T-helper 1 cell treated with Interleukin-12 subunit alpha and Interleukin-12 subunit beta and Interleukin-4 antibody, amounts not matched to agents 30 μg/mL and 1 μg/mL, for 36 hours (primary cell): ENCODE results near the gene SLC25A10.
A peak's percentile ranks its signal among the peaks of the same experiment; 100 is the strongest.

ENCODE experiments used
- H3K27ac Mint-ChIP-seq: one replicate; pipeline ENCODE4 v1.8.0; 2021; ENCODE audit warnings: mild to moderate bottlenecking, mixed read lengths
- H3K27me3 Mint-ChIP-seq: one replicate; pipeline ENCODE4 v1.8.0; 2021; ENCODE audit warnings: low read depth, mixed read lengths
- H3K36me3 Mint-ChIP-seq: one replicate; pipeline ENCODE4 v1.8.0; 2021; ENCODE audit warnings: low read depth, mixed read lengths
- H3K4me1 Mint-ChIP-seq: one replicate; pipeline ENCODE4 v1.8.0; 2021; ENCODE audit warnings: low read depth, mixed read lengths
- H3K4me3 Mint-ChIP-seq: one replicate; pipeline ENCODE4 v1.8.0; 2021; ENCODE audit warnings: mild to moderate bottlenecking, moderate library complexity, mixed read lengths
- H3K9me3 Mint-ChIP-seq: one replicate; pipeline ENCODE4 v1.8.0; 2021; ENCODE audit warnings: mixed read lengths

SLC25A10 gene

DNA sequence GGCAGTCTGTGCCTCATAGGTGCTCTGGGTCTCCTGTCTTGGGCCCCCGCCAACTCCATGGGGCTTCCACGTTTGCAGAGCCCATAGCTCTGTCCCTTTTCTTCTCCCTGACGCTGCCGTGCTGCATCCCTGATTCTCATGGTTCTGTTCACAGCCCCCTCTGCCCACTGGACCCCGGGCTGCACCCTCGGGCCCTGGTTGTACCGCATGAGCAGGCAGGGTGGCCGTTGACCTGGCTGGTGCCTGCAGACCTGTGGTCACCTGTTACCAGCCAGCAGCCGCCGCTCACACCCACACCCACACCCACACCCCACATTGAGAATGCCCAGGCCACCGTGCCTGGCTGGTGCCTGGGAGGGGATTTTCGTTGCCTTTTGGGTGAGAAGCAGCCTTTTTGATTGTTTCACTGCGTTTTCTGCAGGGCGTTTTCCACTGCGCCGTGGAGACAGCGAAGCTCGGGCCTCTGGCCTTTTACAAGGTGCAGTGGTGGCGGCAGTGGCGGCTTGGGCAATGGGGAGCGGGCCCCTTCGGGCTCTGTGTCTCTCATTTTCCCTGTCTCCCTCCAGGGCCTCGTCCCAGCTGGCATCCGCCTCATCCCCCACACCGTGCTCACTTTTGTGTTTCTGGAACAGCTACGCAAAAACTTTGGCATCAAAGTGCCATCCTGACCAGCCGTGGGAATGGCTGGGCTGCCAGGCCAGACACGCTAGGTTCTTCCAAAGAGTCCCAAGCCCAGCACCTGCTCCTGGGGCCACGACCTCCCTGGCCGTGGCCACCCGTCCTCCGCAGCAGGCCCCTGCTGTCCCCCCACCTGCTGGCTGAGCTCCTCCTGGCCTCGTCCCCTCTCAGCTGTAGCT lies 7.6 kb downstream of the SLC25A10 start:
- H3K4me1 Mint-ChIP-seq: peaks cover 4% of the 10 kb centered on the region
- H3K36me3 Mint-ChIP-seq: no peaks in the 10 kb centered on the region
- no peak overlapping the region for H3K4me3 Mint-ChIP-seq
- H3K27me3 Mint-ChIP-seq: peaks cover 7% of the 10 kb centered on the region
- no peak overlapping the region for H3K27ac Mint-ChIP-seq
- no peaks in the 10 kb centered on the region for H3K9me3 Mint-ChIP-seq

DNA sequence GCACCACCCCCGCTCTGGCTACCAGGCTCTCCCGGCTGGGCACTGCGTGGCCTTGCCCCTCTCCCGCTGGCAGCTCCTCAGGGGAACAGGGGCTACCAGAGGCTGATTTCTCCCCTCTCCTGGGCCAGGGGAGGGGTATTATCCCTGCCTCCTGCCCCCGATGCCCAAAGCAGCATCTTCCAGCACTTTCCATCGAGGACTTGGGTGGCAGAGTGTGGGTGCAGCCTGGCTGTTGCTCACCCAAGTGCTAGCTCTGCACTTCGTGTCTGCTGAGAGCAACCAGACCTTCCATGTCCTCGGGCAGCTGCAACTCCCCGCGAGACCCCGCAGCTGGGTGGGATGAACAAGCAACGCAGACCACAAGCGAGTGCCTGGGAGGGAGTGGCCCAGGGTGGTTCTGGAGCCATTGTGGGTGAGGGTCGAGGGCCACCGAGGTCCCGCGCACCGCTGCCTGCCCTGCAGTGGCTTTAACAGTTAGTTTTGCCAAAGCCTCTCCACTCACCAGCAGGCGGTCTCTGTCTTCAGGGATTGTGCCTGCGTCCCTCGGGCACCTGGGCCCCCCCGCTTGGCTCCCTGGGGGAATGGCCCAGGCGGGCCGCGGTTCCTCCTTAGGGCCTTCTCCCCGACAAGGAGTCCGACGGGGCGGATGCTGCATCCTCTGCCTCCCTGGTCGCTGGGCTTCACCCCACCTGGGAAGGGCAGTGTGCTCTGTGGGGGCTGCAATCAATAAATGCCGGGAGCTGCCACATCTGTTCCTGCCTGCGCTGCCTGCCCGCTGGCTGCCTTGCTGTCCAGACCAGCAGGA lies 8.4 kb downstream of the SLC25A10 start:
- no peak overlapping the region for H3K27ac Mint-ChIP-seq
- H3K4me3 Mint-ChIP-seq: no peak overlapping the region
- H3K27me3 Mint-ChIP-seq: peaks cover 7% of the 10 kb centered on the region
- peaks cover 4% of the 10 kb centered on the region for H3K4me1 Mint-ChIP-seq
- H3K36me3 Mint-ChIP-seq: no peaks in the 10 kb centered on the region
- no peaks in the 10 kb centered on the region for H3K9me3 Mint-ChIP-seq

DNA sequence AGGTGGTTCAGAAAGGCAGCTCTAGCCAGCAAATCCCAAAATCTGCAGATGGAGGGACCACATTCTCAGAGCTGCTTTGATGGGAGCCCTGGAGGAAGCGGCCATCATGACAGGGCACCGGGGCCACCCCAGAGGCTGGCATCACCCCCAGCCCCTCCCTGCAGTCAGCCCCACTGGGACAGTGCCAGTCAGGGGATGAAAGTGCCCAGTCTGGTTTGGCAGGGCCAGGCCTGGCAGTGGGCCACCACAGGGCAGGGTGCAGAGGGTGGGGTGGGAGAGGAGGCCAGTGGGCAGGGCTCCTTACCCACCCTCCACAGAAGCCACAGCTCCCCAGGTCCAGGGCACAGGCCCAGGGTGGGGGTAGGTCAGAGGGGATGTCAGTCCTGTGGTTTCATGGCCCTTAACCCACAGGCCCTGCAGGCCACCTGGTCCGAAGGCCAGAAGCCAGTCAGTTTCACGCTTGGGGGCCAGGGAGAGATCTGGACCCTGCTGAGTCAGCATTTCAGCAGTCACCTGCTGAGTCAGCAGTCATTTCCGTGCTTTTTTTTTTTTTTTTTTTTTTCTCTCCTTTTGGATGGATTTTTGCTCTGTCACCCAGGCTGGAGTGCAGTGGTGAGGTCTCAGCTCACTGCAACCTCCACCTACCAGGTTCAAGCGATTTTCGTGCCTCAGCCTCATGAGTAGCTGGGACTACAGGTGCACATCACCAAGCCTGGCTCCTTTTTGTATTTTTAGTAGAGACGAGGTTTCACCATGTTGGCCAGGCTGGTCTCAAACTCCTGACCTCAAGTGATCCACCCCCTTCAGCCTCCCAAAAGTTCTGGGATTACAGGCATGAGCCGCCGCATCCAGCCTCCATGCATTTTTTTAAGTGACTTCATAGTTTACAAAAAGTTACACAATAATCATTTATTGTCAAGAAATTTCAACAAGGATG lies 10.4 kb downstream of the SLC25A10 start:
- Mint-ChIP-seq H3K9me3 (no peaks in the 10 kb centered on the region), H3K4me3 (no peak overlapping the region), H3K27me3 (peaks cover 7% of the 10 kb centered on the region), H3K36me3 (no peaks in the 10 kb centered on the region), H3K4me1 (peaks cover 4% of the 10 kb centered on the region), H3K27ac (no peak overlapping the region)

DNA sequence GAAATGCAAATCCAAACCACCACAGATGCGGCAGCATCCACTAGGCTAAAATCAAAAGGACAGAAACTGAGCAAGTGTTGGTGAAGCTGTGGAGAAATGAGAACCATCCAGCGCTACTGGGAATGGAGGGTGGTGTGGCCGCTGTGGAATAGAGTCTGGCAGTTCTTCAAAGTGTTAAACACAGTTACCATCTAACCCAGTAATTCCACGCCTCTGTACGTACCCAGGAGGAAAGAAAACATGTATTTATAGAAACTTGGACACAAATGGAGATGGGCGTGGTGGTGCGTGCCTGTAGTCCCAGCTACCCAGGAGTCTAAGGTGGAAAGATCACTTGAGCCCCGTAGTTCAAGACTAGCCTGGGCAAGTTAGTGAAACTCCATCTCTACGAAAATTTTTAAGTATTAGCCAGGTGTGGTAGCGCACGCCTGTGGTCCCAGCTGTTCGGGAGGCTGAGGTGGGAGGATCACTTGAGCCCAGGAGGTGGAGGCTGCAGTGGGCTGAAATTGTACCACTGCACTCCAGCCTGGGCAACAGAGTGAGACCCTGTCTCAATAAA lies 11.6 kb downstream of the SLC25A10 start:
- H3K4me1 Mint-ChIP-seq: peaks cover 4% of the 10 kb centered on the region
- no peaks in the 10 kb centered on the region for H3K36me3 Mint-ChIP-seq
- no peaks in the 10 kb centered on the region for H3K9me3 Mint-ChIP-seq
- H3K4me3 Mint-ChIP-seq: no peak overlapping the region
- no peak overlapping the region for H3K27ac Mint-ChIP-seq
- H3K27me3 Mint-ChIP-seq: peaks cover 7% of the 10 kb centered on the region

DNA sequence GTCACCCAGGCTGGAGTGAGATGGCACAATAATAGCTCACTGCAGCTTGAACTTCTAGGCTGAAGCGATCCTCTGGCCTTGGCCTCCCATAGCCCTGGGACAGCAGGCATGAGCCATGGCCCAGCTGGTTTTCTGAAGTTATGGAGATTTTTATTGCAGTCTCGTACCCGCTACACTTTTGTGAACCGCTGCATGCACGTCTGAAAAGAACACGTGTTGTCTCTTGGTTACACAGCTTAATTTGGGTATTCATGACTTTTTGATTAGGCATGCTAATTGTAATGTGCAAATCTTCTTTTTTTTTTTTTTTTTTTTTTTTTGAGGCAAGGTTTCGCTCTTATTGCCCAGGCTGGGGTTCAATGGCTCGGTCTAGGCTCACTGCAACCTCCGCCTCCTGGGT lies 13.4 kb downstream of the SLC25A10 start:
- no peaks in the 10 kb centered on the region for H3K36me3 Mint-ChIP-seq
- no peak overlapping the region for H3K27ac Mint-ChIP-seq
- no peaks in the 10 kb centered on the region for H3K9me3 Mint-ChIP-seq
- H3K4me3 Mint-ChIP-seq: no peak overlapping the region
- peaks cover 4% of the 10 kb centered on the region for H3K4me1 Mint-ChIP-seq
- peaks cover 7% of the 10 kb centered on the region for H3K27me3 Mint-ChIP-seq

DNA sequence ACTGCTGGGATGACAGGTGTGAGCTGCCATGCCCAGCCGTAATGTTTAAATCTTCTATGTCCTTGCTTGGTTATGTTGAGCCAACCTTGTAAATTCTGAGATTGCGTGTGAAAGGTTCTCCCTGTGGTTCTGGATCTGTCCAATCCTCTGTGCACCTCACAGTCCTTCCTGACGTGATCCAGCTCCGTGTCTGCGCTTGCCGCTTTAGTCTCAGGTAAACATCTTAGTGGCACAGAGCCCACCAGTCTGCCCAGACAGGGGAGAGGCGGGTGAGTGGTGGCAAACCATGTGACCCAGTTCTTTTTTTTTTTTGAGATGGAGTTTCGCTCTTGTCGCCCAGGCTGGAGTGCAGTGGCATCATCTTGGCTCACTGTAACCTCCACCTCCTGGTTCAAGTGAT lies 13.9 kb downstream of the SLC25A10 start:
- no peak overlapping the region for H3K4me3 Mint-ChIP-seq
- no peak overlapping the region for H3K27ac Mint-ChIP-seq
- H3K36me3 Mint-ChIP-seq: no peaks in the 10 kb centered on the region
- no peaks in the 10 kb centered on the region for H3K9me3 Mint-ChIP-seq
- H3K27me3 Mint-ChIP-seq: peaks cover 10% of the 10 kb centered on the region
- peaks cover 4% of the 10 kb centered on the region for H3K4me1 Mint-ChIP-seq

DNA sequence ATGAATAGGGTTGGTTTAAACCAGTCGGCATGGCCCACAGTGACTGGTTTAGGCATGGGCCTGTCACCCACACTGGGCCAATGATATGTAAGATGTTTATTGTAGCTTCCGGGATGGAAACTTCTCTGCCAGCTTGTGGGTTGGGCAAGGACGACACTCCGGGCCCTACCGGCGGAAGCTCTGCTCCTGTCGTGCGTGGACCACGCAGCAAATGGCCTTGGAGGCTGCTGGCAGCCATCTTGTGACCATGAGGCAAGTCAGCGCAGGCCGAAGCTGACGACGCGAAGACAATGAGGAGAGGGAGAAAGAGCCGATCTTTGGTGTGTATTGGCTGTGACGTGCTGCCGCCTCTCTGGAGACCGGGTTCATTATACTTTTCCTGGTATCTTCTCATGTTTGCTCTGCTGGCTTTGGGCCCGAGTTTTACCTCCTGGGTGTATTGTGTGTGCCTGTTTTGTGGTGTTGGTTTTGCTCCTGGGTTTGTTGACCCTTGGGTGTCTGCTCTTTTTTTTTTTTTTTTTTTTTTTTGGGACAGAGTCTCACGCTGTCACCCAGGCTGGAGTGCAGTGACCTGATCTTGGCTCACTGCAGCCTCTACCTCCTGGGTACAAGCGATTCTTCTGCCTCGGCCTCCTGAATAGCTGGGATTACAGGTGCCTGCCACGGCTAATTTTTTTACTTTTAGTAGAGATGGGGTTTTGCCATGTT lies 15.4 kb downstream of the SLC25A10 start:
- Mint-ChIP-seq H3K4me3 (no peak overlapping the region), H3K27me3 (peaks cover 15% of the 10 kb centered on the region), H3K27ac (no peak overlapping the region), H3K36me3 (no peaks in the 10 kb centered on the region), H3K4me1 (peaks cover 6% of the 10 kb centered on the region), H3K9me3 (no peaks in the 10 kb centered on the region)

DNA sequence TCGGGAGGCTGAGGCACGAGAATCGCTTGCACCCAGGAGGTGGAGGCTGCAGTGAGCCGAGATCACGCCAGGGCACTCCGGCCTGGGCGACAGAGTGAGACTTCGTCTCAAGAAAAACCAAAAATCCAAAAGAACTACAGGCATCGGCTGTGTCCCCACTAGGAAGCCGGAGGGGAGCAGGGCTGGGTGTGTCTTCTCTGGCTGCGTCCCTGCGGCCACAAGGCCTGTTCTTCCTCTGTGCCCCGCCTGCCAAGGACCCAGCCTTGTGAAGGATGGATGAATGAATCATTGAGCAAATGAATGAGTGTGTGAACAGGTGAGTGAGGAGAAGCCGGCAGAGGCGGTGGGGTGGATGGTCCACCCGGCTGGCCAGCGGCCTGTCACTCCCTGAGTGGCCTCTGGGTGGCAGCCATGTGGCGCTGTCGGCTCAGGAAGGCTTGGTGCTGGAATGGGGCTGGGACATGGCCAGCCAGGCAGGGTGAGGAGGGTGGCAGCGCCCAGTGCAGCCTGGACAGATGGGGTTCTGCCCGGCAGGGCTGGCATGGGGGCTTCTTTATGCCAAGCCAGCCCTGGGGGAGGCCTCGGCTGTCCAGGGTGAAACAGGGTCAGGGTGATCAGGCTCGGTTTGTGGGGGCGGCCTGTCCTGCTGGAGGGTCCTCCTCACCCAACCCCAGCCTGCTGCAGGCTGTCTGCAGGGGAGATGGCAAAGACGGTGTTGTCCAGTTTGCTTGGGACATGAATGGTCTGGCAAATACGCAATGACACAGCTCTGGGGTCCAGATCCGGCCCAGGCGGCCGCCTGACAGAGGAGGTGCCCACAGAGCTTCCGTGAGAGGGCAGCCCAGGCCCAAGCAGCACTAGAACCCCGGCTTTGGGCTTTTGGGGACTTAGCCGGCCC lies 21.7 kb downstream of the SLC25A10 start:
- Mint-ChIP-seq H3K9me3 (no peaks in the 10 kb centered on the region), H3K4me3 (no peak overlapping the region), H3K4me1 (peaks cover 10% of the 10 kb centered on the region), H3K27me3 (peaks cover 14% of the 10 kb centered on the region), H3K36me3 (no peaks in the 10 kb centered on the region), H3K27ac (peak overlapping the region; percentile 15)

DNA sequence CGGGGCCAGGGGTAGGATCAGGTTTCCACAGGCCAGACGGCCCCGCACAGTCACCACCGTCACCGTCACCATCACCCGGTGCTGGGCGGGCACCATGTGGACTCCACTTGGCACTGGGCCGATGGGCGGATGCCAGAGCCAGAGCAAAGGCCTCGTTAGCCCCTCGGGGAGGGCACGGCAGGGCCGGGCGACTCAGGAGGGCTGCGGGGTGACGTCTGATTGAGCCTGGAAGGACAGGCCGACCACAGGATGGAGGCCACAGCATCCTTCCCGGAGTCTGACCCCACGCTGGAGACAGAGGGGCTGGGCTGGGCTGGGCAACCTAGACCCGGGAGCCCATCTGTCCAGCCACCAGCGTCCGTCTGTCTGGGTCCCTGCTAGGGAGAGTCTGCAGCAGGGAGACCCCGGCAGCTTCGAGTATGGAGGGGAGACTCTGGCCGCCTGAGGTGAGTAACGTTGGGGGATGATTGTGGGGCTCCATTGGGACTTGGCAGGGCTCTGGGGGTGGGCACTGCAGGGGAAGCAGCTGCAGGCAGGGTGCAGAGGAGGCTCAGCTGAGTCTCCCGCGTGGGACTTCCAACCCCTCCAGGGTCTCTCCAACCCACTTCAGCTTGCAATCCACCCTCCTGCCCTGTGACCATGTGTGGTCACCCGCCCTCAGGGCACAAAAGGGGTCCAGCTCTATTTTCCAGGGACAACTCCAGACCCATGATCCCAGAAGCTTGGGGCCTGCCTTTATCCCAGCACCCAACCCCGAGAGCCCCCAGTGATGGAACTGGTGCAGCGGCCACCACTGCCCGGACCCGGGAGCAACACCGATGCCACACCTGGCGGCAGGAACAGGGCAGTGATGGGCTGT lies 22.6 kb downstream of the SLC25A10 start:
- Mint-ChIP-seq H3K4me3 (no peak overlapping the region), H3K27ac (no peak overlapping the region), H3K9me3 (no peaks in the 10 kb centered on the region), H3K27me3 (peaks cover 18% of the 10 kb centered on the region), H3K36me3 (no peaks in the 10 kb centered on the region), H3K4me1 (peaks cover 10% of the 10 kb centered on the region)

DNA sequence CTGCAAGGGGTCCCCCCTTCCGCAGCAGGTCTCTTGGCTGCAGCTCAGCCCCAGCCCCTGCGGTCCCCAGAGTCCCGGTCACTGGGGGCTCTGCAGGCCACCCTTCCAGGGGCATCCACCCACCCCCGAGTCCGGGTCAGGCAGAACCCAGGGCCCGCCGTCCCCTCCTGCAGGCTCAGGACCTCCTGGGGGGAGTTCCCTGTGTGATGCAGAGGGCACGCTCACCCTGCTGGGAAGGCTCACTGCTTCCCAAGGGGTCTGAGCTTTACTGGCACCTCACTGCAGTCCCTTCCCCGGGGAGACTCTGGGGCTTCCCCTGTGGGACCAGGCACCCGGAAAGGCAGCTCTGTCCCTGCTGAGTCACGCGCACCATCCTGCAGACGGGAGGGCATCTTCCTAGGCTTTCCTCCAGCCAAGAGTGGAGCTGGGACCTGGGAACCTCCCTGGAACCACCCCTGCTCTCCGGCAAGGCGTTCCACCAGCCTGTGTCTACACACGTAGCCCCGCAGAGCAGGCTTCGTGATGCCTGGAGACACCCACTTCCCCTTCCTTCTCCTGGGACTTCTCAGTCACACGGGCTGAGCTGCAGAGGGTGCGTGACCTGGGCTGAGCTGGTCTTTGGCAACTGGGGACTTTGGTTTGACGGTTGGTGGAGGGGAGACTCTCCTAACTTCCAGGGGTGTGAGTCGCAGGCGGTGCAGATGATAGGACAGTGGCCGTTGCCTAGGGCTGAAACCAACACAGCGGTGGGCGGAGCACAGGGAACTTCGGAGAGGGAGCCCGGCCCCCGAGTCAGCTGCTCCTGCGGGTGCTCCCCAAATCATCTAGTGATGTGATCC lies 23.4 kb downstream of the SLC25A10 start:
- Mint-ChIP-seq H3K27me3 (peaks cover 18% of the 10 kb centered on the region), H3K9me3 (no peaks in the 10 kb centered on the region), H3K27ac (peak overlapping the region; percentile 52), H3K4me3 (peak overlapping the region; percentile 58), H3K4me1 (peaks cover 10% of the 10 kb centered on the region), H3K36me3 (no peaks in the 10 kb centered on the region)

DNA sequence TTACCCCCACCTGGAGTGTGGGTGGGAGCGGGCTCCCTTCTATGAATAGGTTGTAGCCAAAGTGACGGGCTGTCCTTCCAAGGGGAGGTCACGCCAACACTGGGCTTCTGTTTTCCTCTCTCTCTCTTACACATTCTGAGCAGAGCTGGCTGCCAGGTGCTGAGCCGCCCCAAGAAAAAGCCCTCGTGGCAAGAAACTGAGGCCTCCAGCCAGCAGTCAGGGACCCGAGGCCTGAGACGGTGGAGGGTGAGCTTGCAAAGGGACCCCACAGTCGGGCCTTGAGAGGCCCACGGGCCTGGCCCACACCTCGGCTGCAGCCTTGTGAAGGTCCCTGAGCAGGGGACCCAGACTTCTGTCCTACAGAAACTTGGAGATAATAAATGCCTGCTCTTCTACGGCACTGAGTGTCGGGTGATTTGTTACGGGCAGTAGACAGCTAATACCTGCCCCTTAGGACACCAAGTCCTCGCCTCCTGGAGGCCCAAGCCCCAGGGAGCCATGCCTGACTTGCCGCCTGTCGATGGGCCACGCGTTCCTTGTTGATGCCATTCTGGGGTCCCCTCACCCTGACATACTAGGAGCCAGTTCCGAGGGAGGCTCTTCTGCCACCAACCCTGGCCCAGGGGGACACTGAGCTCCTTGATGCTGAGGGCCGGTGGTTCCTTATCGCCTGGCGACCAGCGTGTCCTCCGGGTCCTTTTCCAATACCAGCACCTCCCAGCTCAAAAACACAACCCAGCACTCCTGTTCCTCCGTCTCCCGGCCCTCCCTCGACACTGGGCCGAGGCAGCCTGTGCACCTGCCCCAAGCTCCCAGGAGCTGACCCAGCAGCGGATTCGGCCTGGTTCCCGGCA lies 26.1 kb downstream of the SLC25A10 start:
- Mint-ChIP-seq H3K4me3 (no peak overlapping the region), H3K27me3 (peaks cover 16% of the 10 kb centered on the region), H3K4me1 (peaks cover 9% of the 10 kb centered on the region), H3K9me3 (no peaks in the 10 kb centered on the region), H3K36me3 (peaks cover 1% of the 10 kb centered on the region), H3K27ac (no peak overlapping the region)
